GM23338 (cell line): ENCODE data around the gene LSM14B. TPM values are rescaled to one million over a fixed set of nuclear protein-coding genes. Genes with fewer than 3 reads are reported as not detected.

Source experiments
- ATAC-seq: fragments of 200-7000 bp; cut with Tn5 transposase; 3 replicates; pipeline ENCODE4 v1.9.1; 2020
- DNase-seq: peaks from one replicate; pipeline ENCODE4 v3.0.0-alpha.2; 2015; ENCODE audit warnings: low spot score
- H2AFZ ChIP-seq: fragments of 200-600 bp; sonication (generic); 2 replicates; pipeline ENCODE4 v1.8.0; 2016; ENCODE audit warnings: antibody characterized with exemption, mild to moderate bottlenecking, moderate library complexity
- H3F3A ChIP-seq: fragments of 200-600 bp; sonication (generic); replicated peaks from 2 replicates; pipeline ENCODE4 v1.8.0; 2017; ENCODE audit warnings: antibody characterized with exemption, mixed run types, low read depth
- H3K27ac ChIP-seq: fragments of 200-600 bp; sonication (generic); 2 replicates; pipeline ENCODE4 v1.6.1; 2016; ENCODE audit warnings: low read depth
- H3K27me3 ChIP-seq: fragments of 200-600 bp; sonication (generic); 2 replicates; pipeline ENCODE4 v1.8.0; 2016; ENCODE audit warnings: mild to moderate bottlenecking, mixed run types, moderate library complexity; ENCODE audit not compliant: insufficient read depth
- H3K36me3 ChIP-seq: fragments of 200-600 bp; sonication (generic); 2 replicates; pipeline ENCODE4 v1.8.0; 2016; ENCODE audit warnings: mild to moderate bottlenecking; ENCODE audit not compliant: insufficient read depth
- H3K4me1 ChIP-seq: fragments of 200-600 bp; sonication (generic); 2 replicates; pipeline ENCODE4 v1.8.0; 2016; ENCODE audit warnings: mild to moderate bottlenecking, moderate library complexity; ENCODE audit not compliant: insufficient read depth
- H3K4me2 ChIP-seq: fragments of 200-600 bp; sonication (generic); 2 replicates; pipeline ENCODE4 v1.7.1; 2017; ENCODE audit warnings: mixed run types
- H3K4me3 ChIP-seq: fragments of 200-600 bp; sonication (generic); 2 replicates; pipeline ENCODE4 v1.6.1; 2016; ENCODE audit warnings: mixed run types
- H3K79me2 ChIP-seq: fragments of 200-600 bp; sonication (generic); replicated peaks from 2 replicates; pipeline ENCODE4 v1.8.0; 2017; ENCODE audit warnings: mild to moderate bottlenecking; ENCODE audit not compliant: insufficient read depth
- H3K9me2 ChIP-seq: fragments of 200-600 bp; sonication (generic); 2 replicates; pipeline ENCODE4 v1.8.0; 2017; ENCODE audit not compliant: insufficient read depth
- H4K20me1 ChIP-seq: fragments of 200-600 bp; sonication (generic); replicated peaks from 2 replicates; pipeline ENCODE4 v1.8.0; 2017; ENCODE audit warnings: mild to moderate bottlenecking; ENCODE audit not compliant: insufficient read depth
- H3K27ac Mint-ChIP-seq: 2 replicates; pipeline ENCODE4 v1.8.0; 2020; ENCODE audit warnings: inconsistent platforms, mild to moderate bottlenecking, moderate library complexity, mixed read lengths
- H3K27me3 Mint-ChIP-seq: 3 replicates; pipeline ENCODE4 v1.8.0; 2022; ENCODE audit warnings: low read depth, mild to moderate bottlenecking, moderate library complexity, mixed read lengths, inconsistent platforms; ENCODE audit not compliant: insufficient read depth, poor library complexity
- H3K36me3 Mint-ChIP-seq: 3 replicates; pipeline ENCODE4 v1.8.0; 2021; ENCODE audit warnings: low read depth, mild to moderate bottlenecking, inconsistent platforms, moderate library complexity, mixed read lengths
- H3K4me1 Mint-ChIP-seq: 3 replicates; pipeline ENCODE4 v1.8.0; 2020; ENCODE audit warnings: mild to moderate bottlenecking, inconsistent platforms, mixed read lengths
- H3K4me3 Mint-ChIP-seq: 3 replicates; pipeline ENCODE4 v1.8.0; 2021; ENCODE audit warnings: moderate library complexity, mild to moderate bottlenecking, inconsistent platforms, mixed read lengths
- H3K9me3 Mint-ChIP-seq: 3 replicates; pipeline ENCODE4 v1.8.0; 2020; ENCODE audit warnings: moderate library complexity, mild to moderate bottlenecking, inconsistent platforms, mixed read lengths
- CREB1 ChIP-seq: fragments of 250-450 bp; sonication (Bioruptor Pico); IDR thresholded peaks from 2 replicates; pipeline ENCODE4 v1.5.0; 2020; ENCODE audit warnings: low read depth, mild to moderate bottlenecking, moderate library complexity
- CTCF ChIP-seq, 2 experiments: fragments of 200-600 bp in 1 of 2; sonication (generic) in 1 of 2; conservative IDR thresholded peaks; 2 replicates each; pipeline versions ENCODE4 v1.5.1 to v1.6.1; 2016 to 2017; ENCODE audit warnings: antibody characterized with exemption in 2 of 2, low read depth in 2 of 2, mild to moderate bottlenecking in 2 of 2, moderate library complexity in 1 of 2
- EZH2phosphoT487 ChIP-seq: fragments of 200-600 bp; sonication (generic); IDR thresholded peaks from one replicate; pipeline ENCODE4 v1.8.1; 2018; ENCODE audit warnings: antibody characterized with exemption; ENCODE audit not compliant: unreplicated experiment
- JUNB ChIP-seq: IDR thresholded peaks from one replicate; pipeline ENCODE4 v1.6.1; 2016; ENCODE audit warnings: antibody characterized with exemption; ENCODE audit not compliant: unreplicated experiment
- REST ChIP-seq: IDR thresholded peaks from one replicate; pipeline ENCODE4 v1.6.1; 2018; ENCODE audit warnings: antibody characterized with exemption; ENCODE audit not compliant: unreplicated experiment
- polyA plus RNA-seq: library from polyadenylated mRNA; unstranded; fragments of >200 nt; fragmentation: Nextera tagmentation; extraction: Ambion mirVana; gene quantifications from 2 replicates; pipeline ENCODE4 v1.2.1, GENCODE V29; 2016
- total RNA-seq: library from RNA; depleted of rRNA; stranded (reverse); fragments of >200 nt; shearing (Covaris generic); gene quantifications from 2 replicates; pipeline ENCODE4 v1.2.3, GENCODE V29; 2014

Gene LSM14B
- total and polyA plus RNA-seq, 2 experiments from 2014 or later: 9.6 to 55.7 TPM

- TF ChIP-seq REST (no peak), EZH2phosphoT487 (no peak)
Measured at GRCh38 chr20:62142252-62143080, 20.2 kb downstream of the LSM14B start (continued).

- Mint-ChIP-seq H3K9me3 (no peaks in the 10 kb centered on the region; the same call in 2 of the 3 replicates), H3K4me3 (peak within 1 kb of the TSS; percentile 94), H3K4me1 (peaks cover 30% of the 10 kb centered on the region), H3K27me3 (peaks cover 24% of the 10 kb centered on the region), H3K36me3 (peaks cover 56% of the 10 kb centered on the region), H3K27ac (peak within 1 kb of the TSS; percentile 89)
- peaks cover 8% of the 10 kb centered on the region for H3K4me1 ChIP-seq
- peak; percentile 65 for ATAC-seq
- peaks cover 25% of the 10 kb centered on the region for H3K36me3 ChIP-seq
- H3K4me2 ChIP-seq: peak within 1 kb of the TSS; percentile 98
- H2AFZ ChIP-seq: no peak within 1 kb of the TSS
- H4K20me1 ChIP-seq: peaks cover 51% of the 10 kb centered on the region
- H3K27ac ChIP-seq: peak within 1 kb of the TSS; percentile 39; the same call in 1 of the 2 replicates
- peak; percentile 92 for DNase-seq
- no peaks in the 10 kb centered on the region for H3K9me2 ChIP-seq
- H3K27me3 ChIP-seq: no peaks in the 10 kb centered on the region
- peaks cover 82% of the 10 kb centered on the region for H3K79me2 ChIP-seq
- peaks cover 22% of the 10 kb centered on the region for H3F3A ChIP-seq
- peak within 1 kb of the TSS; percentile 83 for H3K4me3 ChIP-seq
- TF ChIP-seq REST: no peak
- no peak for TF ChIP-seq JUNB
- no peak for TF ChIP-seq CTCF (conservative IDR thresholded peaks at IDR 0.05; ENCODE audit: low read depth in 2 of 2)
- peak; percentile 69 for TF ChIP-seq CREB1 (CRISPR knock-in tag)
Measured at GRCh38 chr20:62143081-62143956, 21.0 kb downstream of the LSM14B start, which contains the start of the genes PSMA7 and SS18L1. Gene PSMA7, minus strand, starts transcription at chr20:62143394. Its CDS starts 91 bp downstream, at chr20:62143303. Gene SS18L1, plus strand, starts transcription at chr20:62143769. Its CDS starts 52 bp downstream, at chr20:62143821.
